ENCODE measurements around the gene ZNF775.
A peak's percentile ranks its signal among the peaks of the same experiment; 100 is the strongest.

ZNF775 gene

DNA sequence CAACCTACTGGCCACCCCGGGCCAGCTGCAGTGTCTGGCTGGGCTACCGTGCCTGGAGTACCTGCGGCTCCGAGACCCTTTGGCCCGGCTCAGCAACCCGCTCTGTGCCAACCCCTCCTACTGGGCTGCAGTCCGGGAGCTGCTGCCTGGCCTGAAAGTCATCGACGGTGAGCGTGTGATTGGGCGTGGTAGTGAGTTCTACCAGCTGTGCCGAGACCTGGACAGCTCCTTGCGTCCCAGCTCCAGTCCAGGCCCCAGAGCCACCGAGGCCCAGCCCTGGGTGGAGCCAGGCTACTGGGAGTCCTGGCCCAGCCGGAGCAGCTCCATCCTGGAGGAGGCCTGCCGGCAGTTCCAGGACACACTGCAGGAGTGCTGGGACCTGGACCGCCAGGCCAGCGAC lies 42.0 kb upstream of the ZNF775 start:
- 95% methylated on average over 18 of the region's 18 CpGs for WGBS, 2 experiments
- H3K9me3 ChIP-seq (ENCODE audit: control insufficient read depth, low read length) = no peaks in the 10 kb centered on the region
- H3K36me3 ChIP-seq (ENCODE audit: control insufficient read depth, insufficient read depth, low read length) = no peaks in the 10 kb centered on the region
- H3K27me3 ChIP-seq (ENCODE audit: control insufficient read depth, insufficient read depth, low read length, poor library complexity, severe bottlenecking) = peaks cover 25% of the 10 kb centered on the region
- no peak overlapping the region for H3K4me3 ChIP-seq (ENCODE audit: insufficient read depth, low read depth, low read length)
- no peak overlapping the region for H3K27ac ChIP-seq (ENCODE audit: insufficient read depth, low read depth, low read length, poor library complexity, severe bottlenecking)
- H3K4me1 ChIP-seq (ENCODE audit: control insufficient read depth, insufficient read depth, low read length) = peaks cover 25% of the 10 kb centered on the region

DNA sequence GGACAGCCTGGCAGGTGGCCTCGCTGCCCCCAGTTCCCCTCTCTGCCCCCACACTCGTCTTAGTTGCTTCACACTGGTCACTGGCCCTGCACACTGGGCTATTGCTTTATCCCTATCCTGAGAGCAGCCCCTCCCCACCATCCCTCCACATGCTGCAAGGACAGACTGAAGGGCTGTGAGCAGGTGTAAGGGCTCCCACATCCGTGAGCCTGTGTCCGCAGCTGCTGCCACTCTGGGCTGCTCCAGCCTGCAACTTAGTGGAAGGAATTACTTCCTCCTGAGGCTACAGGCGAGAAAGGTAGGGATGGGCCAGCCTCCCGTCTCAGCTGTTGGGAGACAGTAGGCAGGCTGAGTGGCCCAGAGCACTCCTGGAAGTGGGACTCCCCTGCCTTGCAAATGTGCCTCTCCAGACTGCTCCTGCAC lies 41.5 kb upstream of the ZNF775 start:
- Histone ChIP-seq H3K27ac (ENCODE audit: insufficient read depth, low read depth, low read length, poor library complexity, severe bottlenecking) (no peak overlapping the region), H3K27me3 (ENCODE audit: control insufficient read depth, insufficient read depth, low read length, poor library complexity, severe bottlenecking) (peaks cover 30% of the 10 kb centered on the region), H3K9me3 (ENCODE audit: control insufficient read depth, low read length) (no peaks in the 10 kb centered on the region), H3K4me3 (ENCODE audit: insufficient read depth, low read depth, low read length) (no peak overlapping the region), H3K4me1 (ENCODE audit: control insufficient read depth, insufficient read depth, low read length) (peaks cover 25% of the 10 kb centered on the region), H3K36me3 (ENCODE audit: control insufficient read depth, insufficient read depth, low read length) (no peaks in the 10 kb centered on the region)
- 83 to 86% methylated on average over 6 of the region's 6 CpGs for WGBS, 2 experiments

DNA sequence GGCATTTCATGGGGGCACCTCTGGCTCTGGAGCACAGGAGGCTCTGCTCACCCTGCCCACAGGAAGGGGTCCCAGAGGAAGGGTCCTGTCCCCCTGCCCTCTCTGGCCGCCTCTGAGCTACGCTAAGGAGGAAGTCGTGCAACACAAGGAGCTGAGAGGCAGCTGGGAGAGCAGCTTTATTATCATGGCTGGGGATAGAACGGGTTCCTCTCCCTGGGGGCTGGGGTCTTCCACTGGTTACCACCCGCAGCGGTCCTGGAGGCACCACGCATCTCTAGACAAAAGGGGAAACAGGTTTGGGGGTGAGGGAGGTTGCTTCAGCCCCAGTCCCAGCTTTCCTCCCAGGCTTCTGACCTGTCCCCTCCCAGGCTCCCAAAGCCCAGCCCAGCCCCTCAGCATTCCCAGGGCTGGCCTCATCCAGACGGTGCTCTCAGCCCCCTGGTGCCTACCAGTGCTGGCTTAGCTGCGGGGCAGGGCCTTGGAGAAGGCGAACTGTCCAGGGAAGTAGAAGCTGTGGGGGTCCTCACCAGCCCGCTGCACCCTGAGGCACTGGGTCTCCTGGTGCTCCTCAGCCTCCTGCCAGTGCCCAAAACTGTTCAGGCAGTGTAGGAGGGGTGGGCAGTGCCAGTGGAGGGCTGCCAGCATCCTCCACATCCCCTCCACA lies 40.8 kb upstream of the ZNF775 start:
- Histone ChIP-seq H3K27ac (ENCODE audit: insufficient read depth, low read depth, low read length, poor library complexity, severe bottlenecking) (no peak overlapping the region), H3K4me1 (ENCODE audit: control insufficient read depth, insufficient read depth, low read length) (peaks cover 25% of the 10 kb centered on the region), H3K9me3 (ENCODE audit: control insufficient read depth, low read length) (no peaks in the 10 kb centered on the region), H3K27me3 (ENCODE audit: control insufficient read depth, insufficient read depth, low read length, poor library complexity, severe bottlenecking) (peaks cover 36% of the 10 kb centered on the region), H3K4me3 (ENCODE audit: insufficient read depth, low read depth, low read length) (no peak overlapping the region), H3K36me3 (ENCODE audit: control insufficient read depth, insufficient read depth, low read length) (no peaks in the 10 kb centered on the region)
- WGBS, 2 experiments = 66 to 73% methylated on average over 11 of the region's 11 CpGs

DNA sequence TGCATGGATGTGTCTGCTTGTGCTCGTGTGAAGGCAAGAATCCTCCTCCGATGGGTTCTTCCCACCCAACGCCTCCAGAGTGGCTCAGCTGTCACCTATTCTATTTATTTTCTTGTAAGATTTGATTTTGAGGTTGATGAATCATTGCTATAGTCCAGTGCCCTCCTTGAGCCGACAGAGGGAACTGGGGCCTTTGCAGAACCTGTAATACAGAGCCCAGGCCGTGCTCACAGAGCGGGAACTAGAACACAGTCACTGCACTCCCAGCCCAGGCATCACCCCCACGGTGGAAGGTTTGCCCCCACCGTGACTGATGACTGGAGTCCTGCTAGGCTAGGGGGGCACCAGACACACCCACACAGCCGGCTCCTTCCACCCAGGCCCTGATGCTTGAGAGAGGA lies 39.7 kb upstream of the ZNF775 start:
- peaks cover 42% of the 10 kb centered on the region for H3K27me3 ChIP-seq (ENCODE audit: control insufficient read depth, insufficient read depth, low read length, poor library complexity, severe bottlenecking)

DNA sequence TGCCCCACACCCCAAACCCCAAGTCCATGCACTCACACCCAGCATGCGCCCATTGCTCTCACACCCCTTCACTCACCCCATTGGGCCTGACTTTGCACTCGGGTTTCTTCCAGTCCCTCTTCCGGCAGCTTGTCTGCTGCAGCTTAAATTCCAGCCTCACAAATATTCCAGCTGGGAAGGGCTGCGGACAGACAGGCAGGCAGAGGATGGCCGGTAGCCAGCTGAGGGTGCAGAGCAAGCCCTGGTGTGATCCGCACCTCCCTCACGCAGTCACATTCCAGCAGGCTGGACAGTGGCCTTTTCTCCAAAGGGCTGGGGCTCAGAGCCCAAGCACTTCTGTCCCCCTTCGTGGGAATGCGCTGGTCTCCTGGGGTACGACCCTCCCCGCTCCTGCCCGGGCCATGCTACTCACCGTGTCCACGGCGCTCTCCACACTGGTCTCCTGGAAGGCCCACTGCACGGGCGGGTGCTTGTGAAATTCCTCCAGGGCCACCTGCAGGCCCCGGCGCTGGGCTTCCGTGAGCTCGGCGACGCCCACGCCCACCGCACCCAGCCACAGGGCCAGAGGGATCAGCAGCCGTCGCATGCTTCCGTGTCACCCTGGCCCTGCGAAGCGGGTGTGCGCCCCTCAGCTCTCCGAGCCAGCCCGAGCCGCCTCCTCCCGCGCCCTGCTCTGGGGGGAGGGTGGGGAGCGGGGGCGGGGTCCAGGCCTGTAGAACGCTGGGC lies 38.9 kb upstream of the ZNF775 start:
- no peaks in the 10 kb centered on the region for H3K36me3 ChIP-seq (ENCODE audit: control insufficient read depth, insufficient read depth, low read length)
- no peak overlapping the region for H3K27ac ChIP-seq (ENCODE audit: insufficient read depth, low read depth, low read length, poor library complexity, severe bottlenecking)
- WGBS, 2 experiments = 10 to 11% methylated on average over 39 of the region's 39 CpGs
- peaks cover 42% of the 10 kb centered on the region for H3K27me3 ChIP-seq (ENCODE audit: control insufficient read depth, insufficient read depth, low read length, poor library complexity, severe bottlenecking)
- peak overlapping the region; percentile 27 for H3K4me3 ChIP-seq (ENCODE audit: insufficient read depth, low read depth, low read length)
- H3K9me3 ChIP-seq (ENCODE audit: control insufficient read depth, low read length) = no peaks in the 10 kb centered on the region
- H3K4me1 ChIP-seq (ENCODE audit: control insufficient read depth, insufficient read depth, low read length) = peaks cover 25% of the 10 kb centered on the region

More for the DNA sequence above, 39.7 kb upstream of the ZNF775 start:
- H3K36me3 ChIP-seq (ENCODE audit: control insufficient read depth, insufficient read depth, low read length) = no peaks in the 10 kb centered on the region
- no peak overlapping the region for H3K27ac ChIP-seq (ENCODE audit: insufficient read depth, low read depth, low read length, poor library complexity, severe bottlenecking)
- no peak overlapping the region for H3K4me3 ChIP-seq (ENCODE audit: insufficient read depth, low read depth, low read length)
- H3K9me3 ChIP-seq (ENCODE audit: control insufficient read depth, low read length) = no peaks in the 10 kb centered on the region
- 81 to 84% methylated on average over 9 of the region's 9 CpGs for WGBS, 2 experiments
- H3K4me1 ChIP-seq (ENCODE audit: control insufficient read depth, insufficient read depth, low read length) = peaks cover 25% of the 10 kb centered on the region

DNA sequence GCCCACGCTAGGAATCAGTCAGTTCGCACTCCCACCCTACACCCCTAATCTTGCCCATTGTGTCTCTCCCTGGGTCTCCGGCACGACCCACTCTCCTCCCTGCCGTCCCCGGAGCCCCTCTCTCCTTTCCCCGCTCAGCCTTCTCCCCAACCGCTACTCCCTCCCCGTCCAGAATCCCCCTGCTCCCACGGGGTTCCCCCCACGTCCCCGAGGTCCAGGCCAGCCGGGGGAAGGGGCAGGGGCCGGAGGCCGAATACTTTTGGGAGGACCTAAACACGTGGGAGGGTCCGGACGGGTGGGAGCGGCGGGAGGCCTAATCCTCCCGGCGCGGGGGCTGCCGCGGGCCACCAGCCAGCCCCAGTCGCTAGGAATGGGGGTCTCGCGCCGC lies 38.3 kb upstream of the ZNF775 start:
- Histone ChIP-seq H3K27ac (ENCODE audit: insufficient read depth, low read depth, low read length, poor library complexity, severe bottlenecking) (no peak overlapping the region), H3K4me1 (ENCODE audit: control insufficient read depth, insufficient read depth, low read length) (peaks cover 25% of the 10 kb centered on the region), H3K9me3 (ENCODE audit: control insufficient read depth, low read length) (no peaks in the 10 kb centered on the region), H3K27me3 (ENCODE audit: control insufficient read depth, insufficient read depth, low read length, poor library complexity, severe bottlenecking) (peaks cover 42% of the 10 kb centered on the region), H3K4me3 (ENCODE audit: insufficient read depth, low read depth, low read length) (peak overlapping the region; percentile 27), H3K36me3 (ENCODE audit: control insufficient read depth, insufficient read depth, low read length) (no peaks in the 10 kb centered on the region)
- WGBS, 2 experiments = 1% methylated on average over 29 of the region's 29 CpGs

DNA sequence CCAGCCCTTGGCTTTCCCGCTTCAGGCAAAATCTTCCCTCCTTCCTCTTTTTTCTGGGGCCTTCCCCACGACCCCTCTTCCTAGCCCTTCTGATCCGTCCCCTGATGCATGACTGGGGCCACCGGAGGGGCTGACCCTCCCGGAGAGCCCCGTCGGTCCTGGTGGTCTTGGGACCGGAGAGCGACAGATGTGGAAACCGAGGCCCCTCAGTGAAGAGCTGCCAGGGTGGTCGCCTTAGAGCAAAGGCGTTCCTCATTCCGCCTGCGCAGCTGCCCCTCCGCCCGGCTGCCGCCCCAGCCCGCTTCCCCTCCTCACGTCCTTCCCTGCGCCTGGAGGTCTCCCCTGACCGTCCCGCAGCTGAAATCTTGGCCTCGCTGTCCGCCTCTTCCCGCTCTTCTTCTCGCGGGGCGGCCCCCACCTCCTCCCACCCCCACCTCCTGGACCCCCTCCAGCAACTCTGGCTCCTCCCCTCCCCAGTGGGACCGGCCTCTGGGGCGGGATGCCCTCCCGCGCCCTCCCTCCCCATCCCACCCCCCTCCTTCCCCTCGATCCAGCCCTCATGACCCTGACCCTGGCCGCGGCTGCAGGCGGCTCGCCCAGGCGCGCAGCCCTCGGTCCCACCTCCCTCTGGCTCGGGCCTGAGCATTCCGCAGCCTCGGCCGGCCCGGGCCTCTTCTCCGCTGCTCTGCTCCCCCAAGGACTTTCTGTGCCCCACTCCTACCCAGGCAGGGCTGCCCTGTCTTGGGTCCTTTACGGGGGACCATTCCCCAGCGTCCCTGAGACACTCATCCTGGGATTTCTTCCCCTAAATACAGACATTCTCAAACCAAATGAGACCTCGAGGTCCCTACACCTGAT lies 37.6 kb upstream of the ZNF775 start, which contains the start of gene RARRES2:
Gene RARRES2 (minus strand): TSS at position 367 of the 858 bp plus-strand sequence. CDS start 1,020 bp downstream, outside the sequence.
- H3K27me3 ChIP-seq (ENCODE audit: control insufficient read depth, insufficient read depth, low read length, poor library complexity, severe bottlenecking) = peaks cover 42% of the 10 kb centered on the region
- no peaks in the 10 kb centered on the region for H3K36me3 ChIP-seq (ENCODE audit: control insufficient read depth, insufficient read depth, low read length)
- H3K27ac ChIP-seq (ENCODE audit: insufficient read depth, low read depth, low read length, poor library complexity, severe bottlenecking) = no peak within 1 kb of the TSS
- H3K4me3 ChIP-seq (ENCODE audit: insufficient read depth, low read depth, low read length) = peak within 1 kb of the TSS; percentile 27
- peaks cover 25% of the 10 kb centered on the region for H3K4me1 ChIP-seq (ENCODE audit: control insufficient read depth, insufficient read depth, low read length)
- 2% methylated on average over 49 of the region's 49 CpGs for WGBS, 2 experiments
- no peaks in the 10 kb centered on the region for H3K9me3 ChIP-seq (ENCODE audit: control insufficient read depth, low read length)

DNA sequence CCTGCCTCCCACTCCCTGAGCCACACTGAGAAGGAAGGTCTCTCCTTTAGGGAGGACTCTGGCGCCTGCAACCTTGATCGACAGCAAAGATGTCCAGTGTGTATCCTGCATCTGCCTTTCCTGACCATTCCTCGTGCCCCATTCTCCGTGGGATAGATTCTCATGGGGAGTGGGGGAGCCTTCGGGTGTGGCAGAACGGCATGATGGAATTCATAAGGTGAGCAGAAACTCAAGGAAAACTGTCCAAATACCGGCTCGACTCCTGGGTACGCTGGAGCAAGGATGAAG lies 37.1 kb upstream of the ZNF775 start:
- Histone ChIP-seq H3K27ac (ENCODE audit: insufficient read depth, low read depth, low read length, poor library complexity, severe bottlenecking) (no peak overlapping the region), H3K4me3 (ENCODE audit: insufficient read depth, low read depth, low read length) (no peak overlapping the region), H3K9me3 (ENCODE audit: control insufficient read depth, low read length) (no peaks in the 10 kb centered on the region), H3K4me1 (ENCODE audit: control insufficient read depth, insufficient read depth, low read length) (peaks cover 25% of the 10 kb centered on the region), H3K27me3 (ENCODE audit: control insufficient read depth, insufficient read depth, low read length, poor library complexity, severe bottlenecking) (peaks cover 42% of the 10 kb centered on the region), H3K36me3 (ENCODE audit: control insufficient read depth, insufficient read depth, low read length) (no peaks in the 10 kb centered on the region)
- 85% methylated on average over 9 of the region's 9 CpGs for WGBS, 2 experiments

DNA sequence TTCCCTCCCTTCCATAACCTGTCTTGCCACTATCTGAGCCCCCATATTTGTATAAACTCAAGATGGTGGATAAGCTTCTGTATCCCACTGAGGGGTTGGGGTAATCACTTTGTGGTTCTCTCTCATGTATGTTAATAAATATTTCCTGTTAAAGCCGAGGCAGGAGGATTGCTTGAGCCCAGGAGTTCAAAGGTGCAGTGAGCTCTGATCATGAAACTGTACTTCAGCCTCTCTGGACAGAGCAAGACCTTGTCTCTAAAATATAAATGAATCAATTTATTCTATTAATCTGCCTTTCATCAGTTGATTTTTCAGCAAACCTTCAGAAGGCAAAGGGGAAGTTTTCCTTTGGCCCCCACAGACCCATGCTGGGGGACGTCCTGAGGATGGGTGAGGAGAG lies 35.9 kb upstream of the ZNF775 start:
- 82 to 83% methylated on average over 2 of the region's 2 CpGs for WGBS, 2 experiments
- H3K4me1 ChIP-seq (ENCODE audit: control insufficient read depth, insufficient read depth, low read length) = peaks cover 22% of the 10 kb centered on the region
- no peaks in the 10 kb centered on the region for H3K36me3 ChIP-seq (ENCODE audit: control insufficient read depth, insufficient read depth, low read length)
- no peak overlapping the region for H3K27ac ChIP-seq (ENCODE audit: insufficient read depth, low read depth, low read length, poor library complexity, severe bottlenecking)
- peaks cover 42% of the 10 kb centered on the region for H3K27me3 ChIP-seq (ENCODE audit: control insufficient read depth, insufficient read depth, low read length, poor library complexity, severe bottlenecking)
- H3K4me3 ChIP-seq (ENCODE audit: insufficient read depth, low read depth, low read length) = no peak overlapping the region
- no peaks in the 10 kb centered on the region for H3K9me3 ChIP-seq (ENCODE audit: control insufficient read depth, low read length)

DNA sequence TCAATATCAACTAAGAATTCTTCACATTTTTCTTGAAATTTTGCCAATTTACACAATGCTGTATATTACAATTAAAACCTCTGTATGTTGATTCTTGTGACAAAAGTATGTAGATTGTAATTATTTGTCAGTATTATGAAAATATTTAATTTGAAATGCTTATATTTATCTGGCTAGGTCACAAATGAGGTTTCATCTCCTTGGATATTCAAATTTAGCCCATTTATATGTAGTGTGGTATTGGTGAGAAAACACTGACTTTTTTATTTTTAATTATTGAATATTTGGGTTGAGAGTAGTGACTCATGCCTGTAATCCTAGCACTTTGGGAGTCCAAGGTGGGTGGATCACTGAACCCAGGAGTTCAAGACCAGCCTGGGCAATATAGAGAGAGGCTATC lies 34.8 kb upstream of the ZNF775 start:
- peaks cover 19% of the 10 kb centered on the region for H3K4me1 ChIP-seq (ENCODE audit: control insufficient read depth, insufficient read depth, low read length)
- H3K36me3 ChIP-seq (ENCODE audit: control insufficient read depth, insufficient read depth, low read length) = no peaks in the 10 kb centered on the region
- no peak overlapping the region for H3K27ac ChIP-seq (ENCODE audit: insufficient read depth, low read depth, low read length, poor library complexity, severe bottlenecking)
- no peak overlapping the region for H3K4me3 ChIP-seq (ENCODE audit: insufficient read depth, low read depth, low read length)
- peaks cover 42% of the 10 kb centered on the region for H3K27me3 ChIP-seq (ENCODE audit: control insufficient read depth, insufficient read depth, low read length, poor library complexity, severe bottlenecking)
- H3K9me3 ChIP-seq (ENCODE audit: control insufficient read depth, low read length) = no peaks in the 10 kb centered on the region

Measured in ectodermal cell (in vitro differentiated cells).